Measurements from ENCODE around the gene MVD.

Gene MVD

GRCh38 chr16:88662843-88663606 lies at the start of gene MVD:
Gene MVD (minus strand): TSS chr16:88663091. CDS start chr16:88663080, 11 bp downstream.
- DNase-seq: peak; percentile 81

GRCh38 chr16:88712362-88712979 lies 49.6 kb upstream of the MVD start:
- DNase-seq: no peak

- no peak for DNase-seq
Observed at GRCh38 chr16:88711750-88712340, 49.0 kb upstream of the MVD start.

- DNase-seq: no peak
Observed at GRCh38 chr16:88710556-88710955, 47.7 kb upstream of the MVD start.

GRCh38 chr16:88706965-88707826 lies 44.3 kb upstream of the MVD start:
- DNase-seq: no peak

- peak; percentile 17 for DNase-seq
Observed at GRCh38 chr16:88706229-88706964, 43.5 kb upstream of the MVD start, which contains the start of the genes CTU2 and RNF166. Gene CTU2 (plus strand): TSS chr16:88706503. CDS start chr16:88706531, 28 bp downstream. Gene RNF166 (minus strand): TSS chr16:88706408. CDS start chr16:88706325, 83 bp downstream.

- no peak for DNase-seq
Observed at GRCh38 chr16:88705801-88706228, 42.9 kb upstream of the MVD start.

- no peak for DNase-seq
Observed at GRCh38 chr16:88705076-88705684, 42.3 kb upstream of the MVD start.

- DNase-seq: no peak
Observed at GRCh38 chr16:88703486-88704309, 40.8 kb upstream of the MVD start.

- DNase-seq: no peak
Observed at GRCh38 chr16:88702371-88703210, 39.7 kb upstream of the MVD start.

GRCh38 chr16:88701581-88702370 lies 38.9 kb upstream of the MVD start:
- no peak for DNase-seq

GRCh38 chr16:88700636-88701482 lies 38.0 kb upstream of the MVD start:
- no peak for DNase-seq

- DNase-seq: no peak
Observed at GRCh38 chr16:88700322-88700635, 37.4 kb upstream of the MVD start.

- DNase-seq: no peak
Observed at GRCh38 chr16:88699180-88699579, 36.3 kb upstream of the MVD start.

- no peak for DNase-seq
Observed at GRCh38 chr16:88698646-88699045, 35.8 kb upstream of the MVD start.

- no peak for DNase-seq
Observed at GRCh38 chr16:88697831-88698615, 35.1 kb upstream of the MVD start.

- no peak for DNase-seq
Observed at GRCh38 chr16:88697116-88697830, 34.4 kb upstream of the MVD start.

Measured in NCI-H526 treated with DMSO at 0.1 percent for 48 hours (cell line).